ENCODE data around the gene KEL. TPM values are rescaled to one million over a fixed set of nuclear protein-coding genes. Genes with fewer than 3 reads are reported as not detected.

Gene KEL
- total RNA-seq, 2 donors from 2014 or later, result 0.60 to 2.8 TPM

DNA sequence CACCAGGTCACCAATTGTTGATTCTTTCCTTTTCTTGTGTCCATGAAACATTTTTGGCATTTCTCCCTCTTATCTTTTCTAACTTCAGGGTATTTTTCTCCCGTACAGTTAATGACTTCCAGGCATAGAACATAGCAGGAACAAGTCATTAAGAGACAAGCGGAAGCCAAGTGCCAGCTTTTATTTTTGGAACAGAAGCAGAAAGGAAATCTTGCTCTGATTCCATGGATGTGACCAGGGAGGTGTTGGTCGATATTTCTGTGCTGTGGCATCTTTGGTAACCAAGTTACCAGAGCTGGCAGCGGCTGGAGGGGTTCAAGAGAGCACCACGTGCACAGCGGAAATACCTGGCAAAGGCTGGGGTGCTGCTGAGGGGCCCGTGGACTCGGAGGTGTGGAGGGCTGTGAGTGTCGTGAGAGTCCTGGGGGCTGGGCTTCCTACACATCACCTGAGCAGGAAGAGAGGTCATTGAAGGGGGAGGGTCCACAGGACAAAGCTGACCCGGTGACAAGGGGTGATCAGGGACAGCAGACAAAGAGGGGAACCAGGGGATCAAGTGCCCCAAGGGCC is 21.1 kb downstream of the KEL start:
- ATAC-seq, result no peak
- H3K27ac Mint-ChIP-seq, result peak overlapping the region in 1 of 2 donors; percentile 89
- no peaks in the 10 kb centered on the region for H3K9me3 Mint-ChIP-seq
- DNase-seq (ENCODE audit: low spot score in 2 of 2), result no peak
- H3K36me3 Mint-ChIP-seq, result no peaks in the 10 kb centered on the region

- no peak for DNase-seq (ENCODE audit: low spot score in 2 of 2)
- Mint-ChIP-seq H3K9me3 (no peaks in the 10 kb centered on the region), H3K27ac (no peak within 1 kb of the TSS), H3K36me3 (no peaks in the 10 kb centered on the region)
- peak in 1 of 2 donors; percentile 53 for ATAC-seq
Measured at GRCh38 chr7:142939226-142939910, 22.8 kb downstream of the KEL start, which contains the start of gene LLCFC1. TSS of gene LLCFC1 (plus strand) at chr7:142939484. CDS start at chr7:142939622, 138 bp downstream.

DNA sequence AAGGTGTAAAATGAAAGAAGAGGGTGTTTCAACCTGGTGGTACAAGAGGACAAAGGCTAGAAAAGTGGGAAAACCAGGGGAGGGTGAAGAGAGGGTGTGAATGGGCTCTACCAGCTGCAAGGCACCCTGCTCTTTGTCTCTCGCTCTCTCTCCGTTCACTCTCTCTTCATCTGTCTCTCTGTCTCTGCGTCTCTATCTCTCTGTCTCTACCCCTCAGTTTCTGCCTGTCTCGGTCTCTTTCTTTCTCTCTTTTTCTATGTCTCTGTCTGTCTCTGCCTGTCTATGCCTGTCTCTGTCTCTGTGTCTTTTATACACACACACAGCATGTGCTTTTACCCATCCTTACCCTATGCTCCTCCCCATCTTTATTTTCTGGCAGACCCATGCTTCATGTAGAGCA is 23.6 kb downstream of the KEL start:
- Mint-ChIP-seq H3K27ac (no peak overlapping the region), H3K36me3 (no peaks in the 10 kb centered on the region), H3K9me3 (no peaks in the 10 kb centered on the region)
- ATAC-seq, result no peak
- no peak for DNase-seq (ENCODE audit: low spot score in 2 of 2)

DNA sequence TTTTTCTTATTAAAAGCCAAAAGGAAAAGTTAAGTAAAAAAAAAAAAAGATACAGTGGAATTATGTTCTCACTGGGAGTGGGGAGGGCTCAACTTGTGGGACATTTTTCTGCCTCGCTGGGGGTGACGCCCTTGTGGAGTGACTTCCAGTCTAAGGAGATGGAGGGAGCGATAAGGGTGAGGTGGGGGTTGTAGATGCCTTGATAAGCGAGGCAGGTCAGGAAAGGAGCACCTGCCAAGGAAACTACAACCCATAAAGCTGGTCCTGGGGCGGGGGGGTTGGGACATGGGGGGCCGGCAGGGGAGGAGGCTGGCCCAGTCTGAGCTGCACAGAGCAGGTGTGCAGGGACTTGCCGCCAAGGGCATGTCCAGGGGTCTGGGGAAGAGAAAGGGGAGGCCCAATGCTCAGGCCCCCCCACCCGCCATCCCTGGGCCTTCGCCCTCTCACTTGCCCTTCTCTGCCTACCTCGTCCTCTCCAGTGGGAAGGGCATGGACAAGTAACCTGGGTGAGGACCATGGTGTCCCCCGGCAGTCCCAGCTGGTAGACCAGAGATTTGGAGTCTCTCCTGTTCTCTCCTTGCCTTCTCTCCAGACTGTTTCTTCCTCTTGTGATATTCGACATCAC is 26.1 kb downstream of the KEL start:
- ATAC-seq (no peak), DNase-seq (ENCODE audit: low spot score in 2 of 2) (no peak)
- Mint-ChIP-seq H3K9me3 (no peaks in the 10 kb centered on the region), H3K27ac (no peak overlapping the region), H3K36me3 (no peaks in the 10 kb centered on the region)

DNA sequence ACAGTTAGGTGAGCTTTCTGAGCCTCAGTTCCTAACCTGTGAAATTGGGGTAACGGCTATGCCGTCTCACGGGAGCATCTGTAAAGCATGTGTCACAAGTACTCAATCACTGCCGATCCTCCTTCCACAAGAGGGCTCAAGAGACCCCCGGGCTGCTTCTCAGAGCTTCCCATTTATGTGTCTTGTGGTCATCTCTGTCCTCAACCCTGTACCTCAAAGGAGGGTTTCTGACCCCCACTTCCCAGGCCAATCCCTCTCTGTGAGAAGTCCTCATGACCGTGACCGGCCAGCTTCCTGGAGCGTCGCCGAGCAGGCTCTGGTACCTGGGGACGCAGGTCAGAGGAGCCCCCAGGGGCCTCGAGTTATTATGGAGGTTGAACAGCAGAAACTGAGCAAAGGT is 28.1 kb downstream of the KEL start:
- Mint-ChIP-seq H3K36me3 (no peaks in the 10 kb centered on the region), H3K9me3 (no peaks in the 10 kb centered on the region), H3K27ac (no peak overlapping the region)
- DNase-seq (ENCODE audit: low spot score in 2 of 2) (no peak), ATAC-seq (no peak)

GRCh38 chr7:142933624-142934023 is 28.5 kb downstream of the KEL start, which contains the start of gene TRPV5:
TSS of gene TRPV5 (minus strand) at chr7:142933746. CDS start at chr7:142933459, 287 bp downstream.
- H3K36me3 Mint-ChIP-seq, result no peaks in the 10 kb centered on the region
- H3K27ac Mint-ChIP-seq, result no peak within 1 kb of the TSS
- ATAC-seq (no peak), DNase-seq (ENCODE audit: low spot score in 2 of 2) (no peak)
- no peaks in the 10 kb centered on the region for H3K9me3 Mint-ChIP-seq

- Mint-ChIP-seq H3K9me3 (no peaks in the 10 kb centered on the region), H3K36me3 (no peaks in the 10 kb centered on the region), H3K27ac (no peak overlapping the region)
- ATAC-seq (no peak), DNase-seq (ENCODE audit: low spot score in 2 of 2) (no peak)
Measured at GRCh38 chr7:142933092-142933475, 29.1 kb downstream of the KEL start.

DNA sequence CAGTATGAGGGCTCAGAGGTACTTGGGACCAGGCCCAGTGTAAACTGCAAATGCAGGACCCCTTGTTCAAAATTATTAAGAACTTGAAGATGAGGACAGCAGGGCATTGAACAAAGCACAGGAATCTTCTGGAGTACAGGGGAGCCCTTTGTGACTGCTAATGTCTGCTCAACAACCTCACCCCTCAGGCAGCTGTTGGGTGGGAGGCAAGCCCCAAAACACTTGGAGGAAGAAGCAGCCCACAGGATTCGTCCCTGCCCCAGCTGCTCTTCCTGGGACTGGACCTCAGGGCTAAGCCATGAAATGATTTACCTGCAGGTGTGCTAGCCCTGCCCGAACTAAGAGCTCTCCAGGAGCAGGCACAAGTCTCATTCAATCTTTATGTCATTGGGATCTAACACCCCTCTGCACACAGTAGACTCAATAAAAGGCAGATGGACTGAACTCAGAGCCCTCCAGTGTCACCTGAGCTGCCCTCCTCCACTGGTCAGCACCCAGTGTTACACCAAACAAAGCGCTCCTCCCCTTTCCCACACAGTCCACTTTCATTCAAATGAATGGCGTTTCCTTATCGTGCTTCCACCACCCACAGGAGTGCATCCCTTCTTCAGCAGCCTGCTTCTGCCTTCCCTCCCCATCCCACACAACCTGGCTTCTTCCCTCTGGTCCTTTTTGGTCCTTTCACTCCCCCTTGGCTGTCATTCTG is 29.6 kb downstream of the KEL start:
- no peaks in the 10 kb centered on the region for H3K9me3 Mint-ChIP-seq
- H3K36me3 Mint-ChIP-seq, result no peaks in the 10 kb centered on the region
- ATAC-seq (no peak), DNase-seq (ENCODE audit: low spot score in 2 of 2) (no peak)
- no peak overlapping the region for H3K27ac Mint-ChIP-seq

DNA sequence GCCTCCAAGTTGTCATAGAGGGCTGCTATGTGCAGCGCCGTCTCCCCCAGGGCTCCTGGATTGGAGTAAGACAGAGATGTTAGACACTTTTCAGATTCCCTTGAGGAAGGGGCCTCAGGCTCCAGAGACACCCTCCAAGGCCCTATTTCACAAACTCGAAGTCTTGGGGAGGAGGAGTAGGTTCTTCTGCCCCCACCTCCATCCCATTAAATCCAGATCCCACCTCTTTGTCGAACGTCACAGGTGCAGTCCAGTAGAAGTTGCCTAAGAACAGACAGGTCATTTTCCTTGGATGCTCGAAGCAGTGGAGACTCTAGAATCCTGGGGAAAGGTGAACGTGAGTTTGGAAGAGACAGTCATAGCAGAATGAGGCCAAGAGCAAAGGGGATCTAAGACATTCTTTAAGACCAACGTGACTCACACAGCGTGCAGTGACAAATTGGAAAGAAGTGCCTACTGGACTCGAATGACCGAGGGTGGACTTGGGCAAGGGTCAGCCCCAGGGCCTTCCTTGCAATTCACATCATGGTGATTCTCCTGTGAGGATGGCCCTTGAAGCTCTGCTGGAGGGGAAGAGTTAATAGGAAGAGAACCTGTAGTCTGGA is 31.9 kb downstream of the KEL start:
- Mint-ChIP-seq H3K9me3 (no peaks in the 10 kb centered on the region), H3K27ac (no peak overlapping the region), H3K36me3 (no peaks in the 10 kb centered on the region)
- DNase-seq (ENCODE audit: low spot score in 2 of 2) (no peak), ATAC-seq (no peak)

GRCh38 chr7:142927949-142928348 is 34.2 kb downstream of the KEL start:
- DNase-seq (ENCODE audit: low spot score in 2 of 2) (no peak), ATAC-seq (no peak)
- no peak overlapping the region for H3K27ac Mint-ChIP-seq
- no peaks in the 10 kb centered on the region for H3K36me3 Mint-ChIP-seq
- no peaks in the 10 kb centered on the region for H3K9me3 Mint-ChIP-seq

GRCh38 chr7:142927085-142927745 is 34.9 kb downstream of the KEL start:
- DNase-seq (ENCODE audit: low spot score in 2 of 2) (no peak), ATAC-seq (no peak)
- Mint-ChIP-seq H3K36me3 (no peaks in the 10 kb centered on the region), H3K9me3 (no peaks in the 10 kb centered on the region), H3K27ac (no peak overlapping the region)

DNA sequence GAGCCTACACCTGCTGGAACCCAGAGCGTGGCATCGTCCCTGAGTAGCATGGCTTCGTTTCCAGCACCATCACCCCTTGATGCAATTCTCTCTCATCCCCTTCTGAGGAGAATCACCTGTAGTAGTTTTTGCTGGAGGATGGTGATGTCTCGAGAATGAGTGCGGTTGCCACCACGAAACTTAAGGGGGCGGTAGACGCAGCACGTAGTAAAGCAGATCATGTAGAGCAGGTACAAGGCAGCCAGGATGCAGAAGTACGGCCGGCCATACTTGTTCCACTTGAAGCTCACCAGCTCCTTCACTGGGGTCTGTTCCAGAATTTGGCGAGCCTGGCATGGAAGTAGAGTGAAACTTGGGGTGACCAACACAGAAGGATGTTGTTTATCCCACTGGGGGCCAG is 36.8 kb downstream of the KEL start:
- no peaks in the 10 kb centered on the region for H3K36me3 Mint-ChIP-seq
- DNase-seq (ENCODE audit: low spot score in 2 of 2) (no peak), ATAC-seq (no peak)
- H3K9me3 Mint-ChIP-seq, result no peaks in the 10 kb centered on the region
- no peak overlapping the region for H3K27ac Mint-ChIP-seq

DNA sequence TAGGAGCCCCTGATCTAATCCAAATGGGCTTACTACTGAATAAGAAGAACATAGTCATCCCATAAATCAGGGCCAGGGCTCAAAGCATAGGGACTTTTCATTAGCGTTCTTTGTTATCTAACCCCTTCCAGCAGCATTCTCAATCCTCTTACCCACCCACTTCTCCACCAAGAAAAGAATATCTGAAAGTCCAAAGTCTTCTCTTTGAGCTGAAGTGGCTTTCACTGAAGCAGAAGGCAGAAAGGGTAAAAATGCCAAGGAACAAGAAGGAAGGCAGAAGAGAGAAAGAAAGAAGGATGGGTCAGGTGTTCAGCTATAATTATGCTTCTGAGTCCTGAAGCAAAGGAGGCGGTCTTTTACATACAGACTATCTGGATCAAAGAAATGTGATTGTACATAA is 38.8 kb downstream of the KEL start:
- H3K27ac Mint-ChIP-seq, result no peak overlapping the region
- no peak for ATAC-seq
- no peaks in the 10 kb centered on the region for H3K9me3 Mint-ChIP-seq
- H3K36me3 Mint-ChIP-seq, result no peaks in the 10 kb centered on the region
- no peak for DNase-seq (ENCODE audit: low spot score in 2 of 2)

GRCh38 chr7:142919656-142920055 is 42.5 kb downstream of the KEL start:
- no peak for DNase-seq (ENCODE audit: low spot score in 2 of 2)
- ATAC-seq, result no peak
- no peaks in the 10 kb centered on the region for H3K36me3 Mint-ChIP-seq
- H3K27ac Mint-ChIP-seq, result no peak overlapping the region
- H3K9me3 Mint-ChIP-seq, result no peaks in the 10 kb centered on the region

DNA sequence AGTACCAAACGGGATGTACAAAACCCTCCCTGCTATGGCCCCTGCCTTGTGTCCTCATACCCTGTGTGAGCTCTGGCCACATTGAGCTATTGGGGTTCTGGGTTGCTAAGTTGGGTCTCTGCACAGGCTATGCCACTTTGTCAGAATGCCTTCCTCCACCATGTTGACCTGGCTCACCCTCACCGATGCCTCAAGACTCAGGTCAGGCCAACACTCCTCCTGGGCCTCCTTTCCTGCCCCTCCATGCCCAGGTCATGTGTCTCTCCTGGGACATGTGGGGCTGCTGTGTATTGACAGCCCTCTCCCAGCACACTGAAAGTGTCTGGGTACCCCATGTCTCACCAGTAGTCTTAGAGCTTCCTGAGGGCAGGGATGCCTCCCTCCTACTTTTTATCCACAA is 43.3 kb downstream of the KEL start:
- H3K9me3 Mint-ChIP-seq, result no peaks in the 10 kb centered on the region
- DNase-seq (ENCODE audit: low spot score in 2 of 2) (no peak), ATAC-seq (no peak)
- no peak overlapping the region for H3K27ac Mint-ChIP-seq
- no peaks in the 10 kb centered on the region for H3K36me3 Mint-ChIP-seq

DNA sequence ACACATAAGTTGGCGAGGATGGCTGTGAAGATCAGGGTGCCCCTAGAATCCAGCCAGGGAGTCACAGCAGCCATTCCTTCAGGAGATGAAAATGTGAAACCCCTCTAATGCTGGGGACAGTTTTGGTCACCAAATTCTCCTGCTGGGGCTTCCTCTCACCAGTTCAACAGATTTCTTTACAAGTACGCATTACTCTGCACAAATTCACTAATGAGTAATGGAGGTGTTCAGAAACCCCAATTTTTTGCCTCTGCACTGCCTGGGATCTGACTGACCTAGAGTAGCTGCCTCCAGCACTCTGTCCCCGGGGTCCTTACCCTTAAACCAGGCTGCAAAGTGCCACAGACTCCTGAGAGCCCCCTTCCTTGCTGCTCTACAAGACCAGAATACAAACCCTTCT is 44.7 kb downstream of the KEL start:
- Mint-ChIP-seq H3K9me3 (no peaks in the 10 kb centered on the region), H3K27ac (no peak overlapping the region), H3K36me3 (no peaks in the 10 kb centered on the region)

GRCh38 chr7:142916508-142916907 is 45.7 kb downstream of the KEL start:
- Mint-ChIP-seq H3K36me3 (no peaks in the 10 kb centered on the region), H3K9me3 (no peaks in the 10 kb centered on the region), H3K27ac (no peak overlapping the region)
- no peak for DNase-seq (ENCODE audit: low spot score in 2 of 2)
- no peak for ATAC-seq

More for the DNA sequence above, 44.7 kb downstream of the KEL start:
- ATAC-seq (no peak), DNase-seq (ENCODE audit: low spot score in 2 of 2) (no peak)

Data from activated naive CD4-positive, alpha-beta T cell treated with anti-CD3 and anti-CD28 coated beads, Interleukin-2, amount 50 U/mL, for 72 hours (primary cell).